ENCODE data around the gene PSD2. TPM values are rescaled to one million over a fixed set of nuclear protein-coding genes. Genes with fewer than 3 reads are reported as not detected.

Gene PSD2
- total and polyA plus RNA-seq, 10 of the 15 experiments (the other 5 are each of a cell fraction or from before 2014, with no cell fraction given) = 0.02 to 0.14 (median 0.03) TPM; not detected in 5

- Histone ChIP-seq H3K27me3 (replicated peaks in 1 of 2; ENCODE audit: control insufficient read depth in 2 of 2, insufficient read depth in 2 of 2, low read length in 1 of 2) (peaks cover 0 to 3% of the 10 kb centered on the region in 2 experiments; a peak in 1 of 4 replicates), H3K4me3 (no peak overlapping the region), H3K4me2 (ENCODE audit: control insufficient read depth, insufficient read depth) (no peak overlapping the region), H3K27ac (ENCODE audit: control insufficient read depth, insufficient read depth) (no peak overlapping the region), H3K36me3 (ENCODE audit: control insufficient read depth in 2 of 2, insufficient read depth in 2 of 2, low read length in 1 of 2) (no peaks in the 10 kb centered on the region), H3K4me1 (ENCODE audit: control insufficient read depth, insufficient read depth, low read length) (peaks cover 7% of the 10 kb centered on the region; the same call in 1 of the 2 replicates), H3K9ac (ENCODE audit: control insufficient read depth, insufficient read depth, low read length) (no peak overlapping the region), H4K20me1 (ENCODE audit: control insufficient read depth, insufficient read depth) (no peaks in the 10 kb centered on the region), H2AFZ (ENCODE audit: control insufficient read depth, low read depth, low read length) (no peak overlapping the region), H3K79me2 (ENCODE audit: control insufficient read depth, insufficient read depth, low read length) (no peaks in the 10 kb centered on the region), H3K9me3 (replicated peaks; ENCODE audit: control insufficient read depth, insufficient read depth, low read length) (no peaks in the 10 kb centered on the region)
- ChIA-PET CTCF (interaction anchor here (1.1 to 6.9 kb wide), 10 partner anchors 11 to 192 kb away, joined by 3 to 77 read pairs (median 14); no protein-coding TSS in a partner anchor), SMC1A (ENCODE audit: uncharacterized antibody, unreplicated experiment) (interaction anchor here (0.6 to 6.0 kb wide), 9 partner anchors 10 to 302 kb away, joined by 3 to 35 read pairs (median 3); no protein-coding TSS in a partner anchor), POLR2A (no interaction called here), RAD21 (ENCODE audit: unreplicated experiment) (interaction anchor here (1.2 to 3.1 kb wide), 3 partner anchors 10 to 143 kb away, joined by 4 to 22 read pairs (median 10); no protein-coding TSS in a partner anchor)
- WGBS (ENCODE audit: insufficient coverage, insufficient replicate concordance, low lambda C conversion rate, missing lambda C conversion rate) = 83% methylated on average over 1 of the region's 1 CpG
- intact Hi-C loops (cut with micrococcal nuclease; ENCODE audit: unreplicated experiment) = no loop called here
- FAIRE-seq = no peak
- no peak for ATAC-seq
- in situ Hi-C loops (cut with MboI) = no loop called here
- BruUV-seq (replicated peaks) = no TSS peak
- DNase-seq (ENCODE audit: low read depth, low spot score) = no peak
- no peak for TF ChIP-seq REST (IDR thresholded peaks at IDR 0.05; ENCODE audit: low read depth, low read length)
- no peak for TF ChIP-seq IKZF2 (IDR thresholded peaks at IDR 0.05)
- no peak for TF ChIP-seq IRF3 (IDR thresholded peaks at IDR 0.05)
- TF ChIP-seq RBBP5 (conservative IDR thresholded peaks at IDR 0.05) = no peak
- TF ChIP-seq BHLHE40 (IDR thresholded peaks at IDR 0.05; ENCODE audit: borderline replicate concordance in 1 of 2, low read depth in 2 of 2, low read length in 1 of 2) = no peak
- TF ChIP-seq RCOR1 (conservative IDR thresholded peaks at IDR 0.05; ENCODE audit: low read depth, low read length) = no peak
- TF ChIP-seq STAT1 (conservative IDR thresholded peaks at IDR 0.05) = no peak
- TF ChIP-seq SREBF1 (IDR thresholded peaks at IDR 0.05; ENCODE audit: low read length) = no peak
- no peak for TF ChIP-seq RAD51 (IDR thresholded peaks at IDR 0.05)
- no peak for TF ChIP-seq HDAC2 (IDR thresholded peaks at IDR 0.05)
- no peak for TF ChIP-seq ZSCAN29 (IDR thresholded peaks at IDR 0.05)
- TF ChIP-seq RB1 (IDR thresholded peaks at IDR 0.05; ENCODE audit: borderline replicate concordance) = no peak
- no peak for TF ChIP-seq ZNF24 (IDR thresholded peaks at IDR 0.05)
- TF ChIP-seq NR2C2 (IDR thresholded peaks at IDR 0.05; ENCODE audit: borderline replicate concordance, control insufficient read depth, insufficient read length, low read depth) = no peak
- TF ChIP-seq CTCF (IDR thresholded peaks at IDR 0.05 in 2 of 3, conservative IDR thresholded peaks at IDR 0.05 in 1 of 3; ENCODE audit: control insufficient read depth in 2 of 3, extremely low read depth in 1 of 3, insufficient read depth in 1 of 3, low read depth in 3 of 3, low read length in 3 of 3) = no peak
- no peak for TF ChIP-seq USF2 (IDR thresholded peaks at IDR 0.05; ENCODE audit: borderline replicate concordance, low read depth, low read length)
- TF ChIP-seq CEBPB (IDR thresholded peaks at IDR 0.05; ENCODE audit: borderline replicate concordance in 1 of 2, low read depth in 2 of 2, low read length in 2 of 2) = no peak
- no peak for TF ChIP-seq PAX5 (IDR thresholded peaks at IDR 0.05; ENCODE audit: borderline replicate concordance, low read depth, low read length)
These were observed 18.7 kb upstream of the PSD2 start for GRCh38 chr5:139776861-139777260.

Data from GM12878 (cell line).